ENCODE data around the gene PFKP.

Gene PFKP

DNA sequence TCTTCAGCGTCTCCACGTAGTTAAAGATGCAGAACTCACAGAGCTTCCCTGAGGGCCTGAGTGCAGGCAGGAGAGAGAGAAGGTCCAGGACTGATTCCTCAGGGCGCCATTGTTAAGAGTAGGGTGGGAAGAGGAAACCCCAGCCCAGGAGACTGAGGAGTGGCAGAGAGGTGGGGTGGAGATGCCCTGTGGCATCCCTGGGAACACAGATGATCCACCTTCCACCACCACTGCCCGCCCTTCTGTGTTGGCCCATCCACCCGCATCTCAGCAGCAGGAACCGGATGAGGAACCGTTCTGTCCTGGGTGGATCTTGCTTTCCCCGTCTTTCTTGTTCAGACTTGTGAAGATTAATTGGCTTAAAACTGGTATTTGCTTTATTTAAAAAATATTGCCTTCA, 48.3 kb downstream of the PFKP start:
- no peak for DNase-seq (ENCODE audit: low read depth in 2 of 2)

DNA sequence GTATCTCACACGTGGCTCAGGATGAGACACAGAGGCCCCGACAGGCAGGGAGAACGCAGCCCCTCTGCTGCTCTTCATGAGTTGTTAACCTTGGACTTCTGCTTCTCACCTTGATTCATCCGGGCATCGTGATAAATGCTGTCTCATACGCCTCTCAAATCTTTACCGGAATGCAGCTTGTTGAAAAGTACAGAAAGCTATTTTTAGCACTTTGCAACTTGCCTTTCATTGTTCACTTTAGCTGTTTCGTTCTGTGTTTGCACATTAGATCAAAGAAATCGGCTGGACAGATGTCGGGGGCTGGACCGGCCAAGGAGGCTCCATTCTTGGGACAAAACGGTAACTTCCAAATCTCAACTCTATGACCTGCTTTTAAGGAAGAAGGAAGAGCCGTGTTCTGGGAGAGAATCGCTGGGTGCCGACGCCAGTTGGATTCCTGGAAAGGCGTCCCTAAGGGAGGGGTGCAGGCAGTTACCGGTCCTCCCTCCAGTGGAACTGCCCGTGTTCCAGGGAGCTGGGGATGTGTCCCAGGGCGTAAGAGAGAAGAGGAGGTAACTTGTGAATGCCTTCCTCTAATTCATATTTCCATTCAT, 49.3 kb downstream of the PFKP start:
- no peak for DNase-seq (ENCODE audit: low read depth in 2 of 2)

DNA sequence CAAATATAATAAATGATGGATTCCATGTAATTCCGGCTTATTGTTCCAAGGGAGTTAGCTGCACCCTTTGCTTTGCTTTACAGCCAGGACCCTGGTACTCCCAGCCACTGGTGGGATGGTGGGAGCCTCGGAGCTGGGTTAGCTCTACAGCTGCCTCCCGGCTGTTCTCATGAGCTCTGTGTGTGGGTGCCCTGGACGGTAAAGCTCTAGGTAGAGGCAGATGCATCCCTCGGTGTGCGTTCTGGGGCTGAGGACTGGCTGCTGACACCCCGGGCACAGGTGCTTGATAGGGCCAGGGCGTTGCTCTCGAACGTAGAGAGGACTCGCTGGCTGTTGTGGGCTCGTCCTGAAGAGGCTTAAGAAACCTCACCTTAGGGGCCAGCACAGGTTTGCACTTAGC, 50.1 kb downstream of the PFKP start:
- DNase-seq (ENCODE audit: low read depth in 2 of 2), result no peak

DNA sequence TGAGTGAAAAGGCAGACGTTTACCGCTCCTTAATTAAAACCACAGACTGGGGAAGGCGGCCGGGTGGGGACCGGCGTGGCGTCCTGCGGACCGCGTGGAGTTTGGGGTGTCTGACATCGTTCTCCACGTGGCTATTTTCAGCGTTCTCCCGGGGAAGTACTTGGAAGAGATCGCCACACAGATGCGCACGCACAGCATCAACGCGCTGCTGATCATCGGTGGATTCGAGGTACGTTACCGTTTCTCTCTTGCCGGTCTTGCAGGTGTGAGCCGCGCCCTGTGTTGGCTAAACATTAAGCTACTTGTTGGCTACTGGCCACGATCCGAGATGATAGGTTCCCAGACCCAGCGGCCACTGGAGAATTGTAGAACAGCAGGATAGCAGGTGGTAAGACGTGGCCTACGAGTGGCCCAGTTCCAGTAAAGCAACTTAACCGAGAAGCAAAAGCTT, 51.3 kb downstream of the PFKP start:
- no peak for DNase-seq (ENCODE audit: low read depth in 2 of 2)

DNA sequence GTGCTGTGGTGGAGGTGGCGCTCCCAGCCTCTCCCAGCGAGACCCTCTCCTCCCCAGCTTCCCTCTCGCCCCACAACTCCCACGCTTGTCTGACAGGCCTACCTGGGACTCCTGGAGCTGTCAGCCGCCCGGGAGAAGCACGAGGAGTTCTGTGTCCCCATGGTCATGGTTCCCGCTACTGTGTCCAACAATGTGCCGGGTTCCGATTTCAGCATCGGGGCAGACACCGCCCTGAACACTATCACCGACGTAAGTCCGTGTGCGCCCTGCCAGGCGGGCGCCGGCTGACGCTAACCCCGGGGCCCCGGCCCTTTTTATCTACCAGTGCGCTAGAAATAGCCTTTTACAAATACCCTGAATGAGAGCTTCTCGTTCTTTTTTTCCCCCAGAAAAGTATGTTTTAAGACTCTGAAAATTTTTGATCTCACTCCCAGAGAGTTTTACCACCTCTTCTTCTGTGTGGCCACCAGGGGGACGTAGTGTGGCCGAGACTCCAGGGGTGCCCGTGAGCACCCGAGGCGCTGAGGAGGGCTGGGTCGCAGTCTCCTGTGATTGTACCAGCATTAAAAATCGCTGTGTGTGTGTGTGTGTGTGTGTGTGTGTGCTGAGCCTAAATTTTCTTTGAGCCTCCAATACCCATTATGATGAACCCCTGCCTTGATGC, 52.6 kb downstream of the PFKP start:
- DNase-seq (ENCODE audit: low read depth in 2 of 2), result no peak

DNA sequence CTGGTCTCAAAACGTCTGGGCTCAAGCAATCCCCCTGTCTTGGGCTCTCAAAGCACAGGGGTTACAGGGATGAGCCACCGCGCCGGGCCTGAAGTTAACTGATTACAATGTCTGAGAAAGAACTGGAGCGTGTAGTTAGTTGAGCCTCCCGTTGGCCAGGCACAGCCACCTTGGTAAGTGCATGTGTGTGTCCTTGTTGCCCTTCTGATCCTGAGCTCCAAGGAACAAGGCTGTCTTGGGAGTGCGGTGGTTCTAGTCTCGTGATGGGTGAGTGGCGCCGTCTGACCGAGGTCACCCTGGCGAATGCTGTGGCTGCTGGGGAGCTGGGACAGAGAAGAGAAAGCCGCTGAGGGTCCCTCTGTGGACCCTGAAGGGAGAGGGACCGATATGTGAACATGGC, 54.7 kb downstream of the PFKP start:
- DNase-seq (ENCODE audit: low read depth in 2 of 2), result no peak

DNA sequence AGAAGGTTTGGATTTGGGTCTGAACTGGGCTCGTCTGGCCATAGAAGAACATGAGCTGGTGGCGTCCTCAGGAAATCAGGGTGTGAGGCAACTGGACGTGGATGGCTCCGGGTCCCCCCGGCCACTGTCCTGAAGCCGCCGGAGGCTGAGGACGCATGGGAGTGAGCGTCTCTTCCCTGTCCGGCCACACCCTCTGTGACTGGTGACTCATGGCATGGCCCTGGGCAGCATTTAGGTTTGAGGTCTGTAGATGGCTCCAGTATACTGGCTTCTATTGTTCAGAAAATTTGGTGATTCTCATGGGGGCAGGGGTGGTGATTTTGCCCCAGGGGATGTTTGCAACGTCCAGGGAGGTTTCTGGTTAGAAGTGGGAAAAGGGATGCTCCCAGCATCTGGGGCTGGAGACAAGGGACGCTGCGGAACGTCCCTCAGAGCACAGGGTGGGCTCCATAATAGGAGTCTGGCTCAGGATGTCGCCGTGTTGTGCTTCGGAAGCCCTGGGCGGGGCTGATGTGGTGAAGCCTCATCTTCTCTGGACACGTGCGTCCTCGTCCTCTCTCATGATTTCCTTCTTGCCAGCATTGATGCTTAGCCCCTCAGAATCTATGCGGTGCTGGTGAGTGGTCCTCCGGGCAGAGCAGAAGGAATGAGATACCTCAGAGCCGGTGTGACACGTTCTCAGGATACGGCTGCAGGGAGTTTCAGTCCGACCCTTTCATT, 55.3 kb downstream of the PFKP start:
- DNase-seq (ENCODE audit: low read depth in 2 of 2), result no peak

DNA sequence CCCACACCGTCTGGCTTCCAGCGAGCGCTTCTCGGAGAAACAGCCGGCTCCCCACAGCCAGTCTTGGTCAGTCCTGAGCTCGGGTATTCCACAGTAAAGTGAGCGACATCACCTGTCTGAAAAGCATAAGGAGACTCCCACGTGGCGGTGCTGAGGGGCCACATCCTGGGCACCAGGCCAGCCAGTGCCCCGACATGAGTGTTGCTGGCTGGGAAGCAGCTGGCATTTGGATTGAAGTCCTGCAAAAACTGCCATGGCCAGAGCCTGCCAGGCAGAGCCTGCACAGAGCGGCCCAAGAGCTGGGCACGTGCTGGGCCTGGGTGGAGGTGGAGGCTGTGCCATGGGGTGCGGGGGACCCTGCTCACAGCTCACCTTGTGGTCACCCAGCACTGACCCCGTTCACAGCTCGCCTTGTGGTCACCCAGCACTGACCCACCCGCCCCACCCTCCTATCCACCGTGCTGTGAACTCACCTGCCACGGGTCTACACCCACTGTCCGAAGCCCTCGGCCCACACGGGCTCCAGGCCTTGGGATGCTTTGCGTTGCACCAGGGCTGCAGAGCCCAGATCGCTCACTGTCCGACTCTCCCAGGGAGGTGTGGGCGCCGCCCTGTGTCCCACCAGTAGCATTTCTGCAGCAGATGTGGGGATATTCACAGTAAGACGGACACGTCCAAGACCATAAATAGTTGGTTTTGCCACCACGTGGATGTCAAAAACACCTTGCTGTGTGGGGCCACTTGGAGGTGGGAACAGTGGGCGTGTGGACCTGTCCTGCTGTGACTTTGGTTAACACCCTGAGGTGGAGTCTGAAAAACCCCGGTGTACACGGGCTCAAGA, 56.4 kb downstream of the PFKP start:
- no peak for DNase-seq (ENCODE audit: low read depth in 2 of 2)

DNA sequence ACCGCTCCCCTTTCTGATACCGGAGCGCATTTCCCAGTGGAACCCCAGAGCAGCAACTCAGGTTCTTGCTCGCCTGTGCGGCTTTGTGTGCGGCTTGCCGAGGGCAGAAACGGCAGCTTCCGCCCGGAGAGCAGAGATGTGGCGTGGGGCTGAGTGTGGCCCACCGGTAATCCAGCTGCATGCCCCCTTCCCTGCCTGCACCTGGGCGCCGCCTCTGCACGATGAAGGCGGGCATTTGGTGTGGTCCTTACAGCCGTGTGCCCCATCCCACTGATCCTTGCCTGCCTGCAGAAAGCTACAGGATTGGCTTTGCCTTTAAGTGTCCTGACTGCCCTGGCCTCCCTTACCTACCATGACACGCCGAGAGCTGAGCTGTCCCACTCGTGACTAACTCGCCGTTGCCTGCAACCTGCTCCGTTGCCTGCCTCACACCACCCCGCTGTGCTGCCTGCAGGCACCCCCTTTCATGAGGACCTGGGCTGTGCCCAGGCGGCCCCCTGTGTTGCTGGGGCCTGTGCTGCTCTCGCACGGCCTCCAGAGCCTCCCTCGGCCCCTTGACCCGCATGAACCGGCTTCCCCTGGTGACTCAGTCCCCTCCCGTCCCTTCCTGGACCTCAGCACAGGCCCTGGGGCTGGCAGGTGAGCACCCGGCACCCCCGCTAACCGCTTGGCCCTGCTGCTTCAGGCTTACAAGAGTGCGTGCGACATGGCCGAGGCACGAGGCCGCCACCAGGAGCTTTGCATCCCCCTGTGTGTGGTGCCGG, 57.2 kb downstream of the PFKP start:
- DNase-seq (ENCODE audit: low read depth in 2 of 2), result no peak

DNA sequence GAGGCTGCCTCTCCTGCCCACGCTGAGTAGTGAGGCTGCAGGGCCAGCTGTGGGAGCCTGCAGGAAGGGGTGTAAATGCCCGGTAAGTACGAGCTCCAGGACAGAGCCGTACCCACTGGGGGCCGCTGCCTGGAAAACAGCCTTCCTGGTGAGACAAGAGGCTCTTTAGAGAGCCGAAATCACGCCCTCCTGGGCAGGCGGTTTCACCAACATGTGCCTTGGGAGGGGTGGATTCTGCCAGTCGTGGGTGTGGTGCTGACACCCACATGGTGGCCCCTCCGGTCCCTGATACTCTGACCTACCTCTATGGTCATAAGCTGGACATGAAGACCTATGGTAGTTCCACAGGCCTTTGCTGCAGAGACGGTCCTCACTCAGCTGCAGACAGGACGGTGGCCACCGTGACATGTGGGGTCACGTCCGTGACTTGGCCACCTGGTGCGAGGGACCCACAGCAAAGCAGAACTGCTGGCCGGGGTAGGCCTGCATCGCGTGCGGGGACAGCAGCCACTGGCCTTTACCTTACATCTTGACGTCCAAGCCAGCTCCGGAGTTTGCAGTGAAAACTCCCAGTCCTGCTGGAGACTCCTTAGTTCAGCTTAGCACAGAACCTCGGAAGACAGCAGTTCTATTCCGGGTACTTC, 58.3 kb downstream of the PFKP start:
- no peak for DNase-seq (ENCODE audit: low read depth in 2 of 2)

DNA sequence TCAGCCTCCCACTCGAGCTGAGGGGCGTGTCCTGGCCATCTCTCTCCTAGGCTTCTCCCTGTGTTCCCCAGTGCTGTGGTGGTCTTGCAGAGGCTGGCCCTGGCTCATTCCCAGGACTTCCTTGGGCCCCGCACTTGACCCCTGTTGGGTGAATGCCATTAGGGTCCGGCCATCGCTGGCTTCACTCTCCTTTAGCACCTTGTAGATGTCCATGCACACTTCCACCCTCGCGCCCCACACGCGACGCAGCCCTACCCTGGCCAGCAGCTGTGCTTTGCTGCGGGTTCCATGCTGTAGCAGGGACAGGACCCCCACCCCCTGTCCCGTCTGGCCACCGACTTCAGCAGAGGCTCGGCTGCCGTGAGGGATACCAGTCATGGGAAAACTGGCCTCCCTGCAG, 58.9 kb downstream of the PFKP start:
- DNase-seq (ENCODE audit: low read depth in 2 of 2), result no peak

DNA sequence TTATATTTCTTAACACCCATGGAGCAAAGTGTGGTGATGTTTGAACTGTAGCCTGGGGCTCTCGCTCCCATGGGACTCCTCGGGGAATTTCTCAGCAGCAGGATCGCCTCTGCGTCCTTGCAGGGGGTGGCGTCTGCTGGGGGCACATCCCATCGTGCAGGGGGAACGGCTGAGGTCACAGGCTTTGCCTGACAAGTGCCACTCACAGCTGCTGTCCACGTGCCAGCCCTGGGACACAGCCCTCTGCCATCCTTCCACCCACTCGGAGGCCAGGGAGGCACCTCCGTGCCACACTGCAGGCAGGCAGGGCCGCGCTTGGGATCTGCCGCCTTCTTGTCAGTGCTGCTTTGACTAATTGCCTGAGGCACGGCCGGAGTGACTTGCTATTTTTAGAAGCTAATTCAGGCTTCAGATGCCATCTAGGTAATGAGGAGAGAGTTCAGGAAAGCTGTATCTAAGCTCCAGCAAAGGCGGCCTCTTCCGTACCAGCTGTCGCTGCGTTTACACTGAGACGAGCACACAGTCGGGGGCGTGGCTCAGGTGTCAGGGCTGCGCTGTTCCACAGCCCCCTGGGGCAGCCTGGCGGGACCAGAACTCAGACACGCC, 59.5 kb downstream of the PFKP start:
- no peak for DNase-seq (ENCODE audit: low read depth in 2 of 2)

DNA sequence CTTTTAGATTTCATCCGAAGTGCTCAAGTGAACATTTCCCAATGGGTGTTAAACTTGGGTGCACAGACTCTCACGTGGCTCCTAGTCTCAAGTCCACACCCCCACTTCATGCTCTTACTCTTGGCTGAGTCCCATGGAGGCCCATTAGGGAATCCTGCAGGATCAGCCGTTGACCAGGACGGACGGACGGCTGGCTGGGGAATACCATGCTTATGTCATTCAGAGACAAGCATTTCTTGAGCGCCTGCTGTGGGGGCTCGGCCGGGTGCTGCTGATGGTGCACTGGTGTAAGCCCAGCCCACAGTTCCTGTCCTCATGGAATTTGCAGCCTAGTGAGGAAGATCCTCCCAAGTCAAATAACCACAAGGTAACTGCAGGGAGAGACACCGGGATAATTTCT, 60.6 kb downstream of the PFKP start:
- DNase-seq (ENCODE audit: low read depth in 2 of 2), result no peak

DNA sequence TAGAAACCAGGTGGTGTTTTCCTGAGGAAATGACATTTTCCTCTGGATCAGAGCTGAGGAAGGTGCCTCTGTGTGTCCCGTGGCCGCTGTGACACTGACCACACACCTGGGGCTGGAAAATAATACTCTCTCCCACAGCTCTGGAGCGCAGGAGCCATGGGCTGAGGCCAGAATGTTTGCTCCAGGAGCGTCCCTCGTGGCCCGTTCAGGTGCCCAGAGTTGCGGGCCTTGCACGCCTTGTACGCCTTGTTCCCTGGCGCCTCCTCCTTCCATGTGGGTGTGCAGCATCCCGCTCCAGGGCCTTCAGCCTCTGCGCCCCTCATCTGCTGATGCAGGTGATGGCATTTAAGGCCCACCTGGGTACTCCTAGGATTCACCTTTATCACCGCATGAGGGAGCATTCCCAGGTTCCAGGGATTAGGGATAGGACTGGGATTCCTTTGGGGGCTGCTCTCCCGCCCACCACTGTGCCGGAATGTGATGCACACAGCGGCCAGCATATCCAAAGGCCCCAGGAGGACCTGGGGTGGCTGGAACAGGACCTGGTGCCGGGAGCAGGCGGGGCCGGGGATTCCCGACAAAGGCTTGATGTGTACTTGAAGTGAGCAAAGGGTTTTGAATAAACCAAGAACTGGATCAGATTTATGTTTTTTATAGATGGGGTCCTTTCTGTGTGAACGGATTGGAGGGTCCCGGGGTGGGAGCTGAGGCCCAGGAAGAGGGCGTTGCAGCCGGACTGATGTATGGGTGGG, 61.2 kb downstream of the PFKP start:
- no peak for DNase-seq (ENCODE audit: low read depth in 2 of 2)

DNA sequence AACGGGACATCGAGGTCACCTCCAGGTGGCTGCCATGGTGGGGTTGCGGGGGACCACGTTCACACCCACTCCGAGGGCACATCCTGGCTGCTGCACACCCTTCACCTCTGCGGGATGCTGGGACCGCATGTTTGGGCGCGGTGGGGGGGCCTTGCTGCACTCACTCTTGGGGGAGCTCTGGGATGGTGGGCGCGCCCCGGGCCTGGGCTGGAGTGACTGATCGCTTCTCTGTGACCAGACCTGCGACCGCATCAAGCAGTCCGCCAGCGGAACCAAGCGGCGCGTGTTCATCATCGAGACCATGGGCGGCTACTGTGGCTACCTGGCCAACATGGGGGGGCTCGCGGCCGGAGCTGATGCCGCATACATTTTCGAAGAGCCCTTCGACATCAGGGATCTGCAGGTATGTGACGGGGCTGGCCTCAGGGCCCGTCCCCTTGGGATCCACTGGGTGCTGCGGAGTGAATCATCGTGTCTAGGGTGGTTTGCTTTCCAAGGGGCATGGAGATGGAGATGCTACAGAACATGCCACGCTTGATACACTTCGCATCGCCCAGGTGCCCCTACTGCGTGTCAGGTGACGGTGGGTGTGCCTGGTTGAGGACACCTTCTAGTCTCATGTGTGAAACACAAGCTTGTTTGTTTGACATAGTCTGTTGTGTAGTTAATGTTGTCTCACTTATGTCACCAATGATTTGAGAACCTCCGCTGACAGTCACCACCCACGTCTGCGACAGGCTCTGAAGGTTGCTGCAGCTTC, 62.4 kb downstream of the PFKP start:
- no peak for DNase-seq (ENCODE audit: low read depth in 2 of 2)

DNA sequence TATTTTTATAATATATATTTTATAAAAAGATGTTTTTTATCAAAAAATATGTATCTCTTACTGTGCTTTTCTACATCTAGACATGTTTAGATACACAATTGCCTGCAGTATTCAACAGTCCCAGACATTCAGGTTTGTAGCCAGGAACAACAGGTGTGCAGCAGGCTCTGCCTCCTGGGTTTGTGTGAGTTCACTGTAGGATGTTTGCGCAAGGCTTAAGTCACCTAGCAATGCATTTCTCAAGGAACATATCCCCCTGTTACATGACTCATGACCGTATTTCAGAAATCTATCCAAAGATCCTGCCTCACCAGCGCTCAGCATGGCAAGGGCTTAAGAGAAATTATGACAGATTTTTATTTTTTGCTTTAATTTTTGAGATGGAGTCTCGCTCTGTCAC, 63.8 kb downstream of the PFKP start:
- DNase-seq (ENCODE audit: low read depth in 2 of 2), result no peak

DNA sequence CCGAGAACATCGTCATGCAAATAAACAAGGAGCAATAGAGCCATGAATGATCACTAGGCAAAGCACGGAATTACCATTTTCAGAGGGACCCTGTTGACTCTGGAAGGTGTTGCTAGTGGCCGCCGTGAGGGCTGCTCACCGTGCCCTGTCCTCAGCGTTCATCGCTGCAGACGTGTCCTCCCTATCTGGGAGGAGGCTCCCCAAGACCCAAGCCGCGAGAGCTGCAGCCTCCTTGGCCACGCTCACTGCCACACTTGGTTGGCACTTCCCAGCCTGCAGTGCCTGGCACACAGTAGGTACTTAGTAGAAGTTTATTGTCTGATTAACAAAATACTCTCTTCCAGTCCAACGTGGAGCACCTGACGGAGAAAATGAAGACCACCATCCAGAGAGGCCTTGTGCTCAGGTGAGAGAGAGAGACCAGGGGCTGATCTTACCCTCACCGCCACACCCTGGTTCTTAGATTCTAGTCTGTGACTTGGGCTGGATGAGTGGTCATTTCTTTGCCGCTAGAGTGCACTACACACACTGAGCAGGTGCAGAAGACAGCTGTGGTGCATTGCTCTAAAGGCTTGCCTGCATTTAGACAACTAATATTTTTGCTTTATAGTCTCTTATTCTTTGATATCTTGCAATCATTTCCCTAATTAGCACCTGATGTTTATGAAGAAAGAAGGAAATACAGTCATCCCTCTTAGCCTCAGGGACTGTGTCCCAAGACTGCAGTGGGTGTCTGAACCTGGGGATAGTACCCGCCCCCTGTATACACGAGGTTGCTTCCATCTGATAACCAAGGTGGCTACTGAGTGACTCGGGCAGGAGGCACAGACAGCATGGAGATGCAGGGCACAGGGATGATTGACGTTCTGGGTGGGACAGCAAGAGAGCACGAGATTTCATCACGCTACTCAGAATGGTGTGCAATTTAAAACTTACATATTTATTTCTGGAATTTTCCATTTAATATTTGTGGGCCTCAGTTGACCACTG, 65.0 kb downstream of the PFKP start:
- DNase-seq (ENCODE audit: low read depth in 2 of 2), result no peak

DNA sequence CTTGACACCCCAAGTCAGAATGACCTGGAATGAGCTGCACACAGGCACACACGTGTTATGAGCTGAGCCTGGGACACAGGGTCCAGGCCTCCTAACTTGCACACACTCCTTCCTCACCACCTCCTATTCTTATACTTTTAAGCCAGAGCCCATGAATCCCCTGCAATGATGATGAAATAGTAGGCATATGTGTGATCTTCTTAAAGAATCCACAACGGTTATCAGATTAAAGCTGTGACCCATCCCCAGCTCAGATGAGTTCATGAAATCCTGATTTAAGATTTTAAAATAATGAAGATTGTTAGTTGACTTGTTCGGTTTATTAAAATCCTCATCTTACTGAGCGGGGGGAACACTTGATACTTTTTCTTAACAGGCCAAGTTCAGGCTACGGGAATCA, 66.6 kb downstream of the PFKP start:
- no peak for DNase-seq (ENCODE audit: low read depth in 2 of 2)
